ENCODE results near the gene NPLOC4. TPM values are rescaled to one million over a fixed set of nuclear protein-coding genes. Genes with fewer than 3 reads are reported as not detected.

The NPLOC4 gene
- polyA plus RNA-seq, 1 of the 3 experiments (the other 2 are of a cell fraction): 88.6 TPM

- WGBS (ENCODE audit: low lambda C conversion rate): 87% methylated on average over 5 of the region's 6 CpGs
- POLR2A ChIA-PET: interaction anchor here (0.9 kb wide), 1 partner anchor 10 kb away, joined by 4 read pairs; no protein-coding TSS in a partner anchor
- TF ChIP-seq MXI1 (IDR thresholded peaks at IDR 0.05; ENCODE audit: low read depth, low read length) (no peak), JUND (IDR thresholded peaks at IDR 0.05) (no peak), PBX3 (IDR thresholded peaks at IDR 0.05) (no peak), RAD21 (IDR thresholded peaks at IDR 0.05; ENCODE audit: low read length) (no peak), MAX (IDR thresholded peaks at IDR 0.05; ENCODE audit: low read depth) (no peak), FOSL2 (IDR thresholded peaks at IDR 0.05; ENCODE audit: borderline replicate concordance, low read depth) (no peak), TCF12 (IDR thresholded peaks at IDR 0.05) (no peak), MEF2A (IDR thresholded peaks at IDR 0.05; ENCODE audit: borderline replicate concordance, low read depth) (no peak), FOXM1 (IDR thresholded peaks at IDR 0.05; ENCODE audit: low read depth) (no peak), GATA2 (CRISPR knock-in tag; IDR thresholded peaks at IDR 0.05) (no peak)
- peaks cover 12 to 25% of the 10 kb centered on the region in 2 experiments; a peak in 3 of 4 replicates for H3K4me1 ChIP-seq (ENCODE audit: control insufficient read depth in 1 of 2, insufficient read depth in 2 of 2, low read depth in 1 of 2, low read length in 1 of 2)
- CTCF ChIA-PET: interaction anchor here (1.2 to 3.3 kb wide), 3 partner anchors 10 to 116 kb away, joined by 3 to 16 read pairs (median 6); no protein-coding TSS in a partner anchor
- DNase-seq: no peak
- peaks cover 10% of the 10 kb centered on the region; the same call in 1 of the 2 replicates for H4K20me1 ChIP-seq (ENCODE audit: insufficient read depth)
- H3K4me3 ChIP-seq (ENCODE audit: low read depth in 2 of 2, low read length in 1 of 2): no peak overlapping the region
- H3K9me2 ChIP-seq: no peaks in the 10 kb centered on the region
- H3K36me3 ChIP-seq (replicated peaks in 1 of 2; ENCODE audit: control insufficient read depth in 1 of 2, insufficient read depth in 2 of 2, low read length in 1 of 2): peaks cover 29 to 37% of the 10 kb centered on the region in 2 experiments
- H2AFZ ChIP-seq (ENCODE audit: low read depth): no peak overlapping the region
- no peaks in the 10 kb centered on the region for H3K27me3 ChIP-seq (ENCODE audit: insufficient read depth)
- peak overlapping the region; percentile 49 for H3K4me2 ChIP-seq
- no peaks in the 10 kb centered on the region for H3K9me3 ChIP-seq
- peaks cover 55% of the 10 kb centered on the region for H3F3A ChIP-seq (replicated peaks; ENCODE audit: insufficient read depth)
- H3K27ac ChIP-seq (ENCODE audit: low read depth in 2 of 2, low read length in 1 of 2): peak overlapping the region in 1 of 2 experiments; percentile 18; a peak in 1 of 4 replicates
- H3K9ac ChIP-seq: no peak overlapping the region
- peaks cover 37% of the 10 kb centered on the region for H3K79me2 ChIP-seq (ENCODE audit: insufficient read depth)
Observed at GRCh38 chr17:81556863-81557262, 80.0 kb downstream of the NPLOC4 start.

GRCh38 chr17:81556175-81556691 is 80.7 kb downstream of the NPLOC4 start:
- H3K4me3 ChIP-seq (ENCODE audit: low read depth in 2 of 2, low read length in 1 of 2): no peak overlapping the region
- peaks cover 23 to 33% of the 10 kb centered on the region in 2 experiments for H3K36me3 ChIP-seq (replicated peaks in 1 of 2; ENCODE audit: control insufficient read depth in 1 of 2, insufficient read depth in 2 of 2, low read length in 1 of 2)
- peaks cover 15 to 25% of the 10 kb centered on the region in 2 experiments; a peak in 3 of 4 replicates for H3K4me1 ChIP-seq (ENCODE audit: control insufficient read depth in 1 of 2, insufficient read depth in 2 of 2, low read depth in 1 of 2, low read length in 1 of 2)
- H3K27ac ChIP-seq (ENCODE audit: low read depth in 2 of 2, low read length in 1 of 2): peak overlapping the region in 1 of 2 experiments; percentile 18; a peak in 1 of 4 replicates
- peaks cover 39% of the 10 kb centered on the region for H3K79me2 ChIP-seq (ENCODE audit: insufficient read depth)
- H3K9me2 ChIP-seq: no peaks in the 10 kb centered on the region
- H4K20me1 ChIP-seq (ENCODE audit: insufficient read depth): peaks cover 11% of the 10 kb centered on the region; the same call in 1 of the 2 replicates
- WGBS (ENCODE audit: low lambda C conversion rate): 83% methylated on average over 9 of the region's 9 CpGs
- no peak overlapping the region for H3K9ac ChIP-seq
- peak overlapping the region; percentile 49 for H3K4me2 ChIP-seq
- POLR2A ChIA-PET: no interaction called here
- H2AFZ ChIP-seq (ENCODE audit: low read depth): no peak overlapping the region
- H3F3A ChIP-seq (replicated peaks; ENCODE audit: insufficient read depth): peaks cover 55% of the 10 kb centered on the region
- no peak for DNase-seq
- H3K9me3 ChIP-seq: no peaks in the 10 kb centered on the region
- CTCF ChIA-PET: interaction anchor here (0.8 to 1.2 kb wide), 2 partner anchors 8 to 116 kb away, joined by 3 read pairs; no protein-coding TSS in a partner anchor
- H3K27me3 ChIP-seq (ENCODE audit: insufficient read depth): no peaks in the 10 kb centered on the region
- no peak for TF ChIP-seq NFIC (IDR thresholded peaks at IDR 0.05; ENCODE audit: borderline replicate concordance)
- TF ChIP-seq TEAD4 (IDR thresholded peaks at IDR 0.05; ENCODE audit: borderline replicate concordance, insufficient read depth): no peak
- TF ChIP-seq FOSL2 (IDR thresholded peaks at IDR 0.05; ENCODE audit: borderline replicate concordance, low read depth): peak; percentile 50; the same call in 1 of the 2 replicates
- TF ChIP-seq PBX3 (IDR thresholded peaks at IDR 0.05): no peak
- no peak for TF ChIP-seq CHD2 (IDR thresholded peaks at IDR 0.05; ENCODE audit: low read length, partially characterized antibody)
- no peak for TF ChIP-seq SMC3 (IDR thresholded peaks at IDR 0.05; ENCODE audit: low read depth, low read length)
- TF ChIP-seq MAX (IDR thresholded peaks at IDR 0.05; ENCODE audit: low read depth): no peak
- no peak for TF ChIP-seq GABPA (IDR thresholded peaks at IDR 0.05; ENCODE audit: low read depth)
- TF ChIP-seq FOXJ3 (CRISPR knock-in tag; IDR thresholded peaks at IDR 0.05): no peak
- no peak for TF ChIP-seq EZH2phosphoT487 (IDR thresholded peaks at IDR 0.05; ENCODE audit: borderline replicate concordance, low read depth)
- TF ChIP-seq RAD21 (IDR thresholded peaks at IDR 0.05; ENCODE audit: low read length): no peak
- TF ChIP-seq MXI1 (IDR thresholded peaks at IDR 0.05; ENCODE audit: low read depth, low read length): no peak
- no peak for TF ChIP-seq FOXM1 (IDR thresholded peaks at IDR 0.05; ENCODE audit: low read depth)
- TF ChIP-seq CTCF (IDR thresholded peaks at IDR 0.05): no peak
- no peak for TF ChIP-seq RCOR1 (IDR thresholded peaks at IDR 0.05; ENCODE audit: low read length)
- TF ChIP-seq MEF2A (IDR thresholded peaks at IDR 0.05; ENCODE audit: borderline replicate concordance, low read depth): no peak
- TF ChIP-seq EP300 (IDR thresholded peaks at IDR 0.05; ENCODE audit: borderline replicate concordance in 1 of 2, low read depth in 1 of 2, low read length in 1 of 2): no peak
- TF ChIP-seq USF1 (IDR thresholded peaks at IDR 0.05; ENCODE audit: borderline replicate concordance, low read depth): no peak
- peak; percentile 22; the same call in 1 of the 2 replicates for TF ChIP-seq JUND (IDR thresholded peaks at IDR 0.05)

Measured in SK-N-SH (cell line).